HepG2 (cell line): ENCODE data around the gene ATP1A1. TPM values are rescaled to one million over a fixed set of nuclear protein-coding genes. Genes with fewer than 3 reads are reported as not detected.
A peak's percentile ranks its signal among the peaks of the same experiment; 100 is the strongest.

ENCODE experiments used
- ATAC-seq: fragments of 200-7000 bp; cut with Tn5 transposase; 3 replicates; pipeline ENCODE4 v1.9.1; 2020; ENCODE audit warnings: mild to moderate bottlenecking, moderate library complexity
- BruUV-seq: library from RNA; stranded (reverse); fragments of 400-500 nt; replicated peaks from 2 replicates; lab custom pipeline; 2021; lab: Mats Ljungman, UMichigan
- CTCF ChIA-PET: fragments of 300-600 bp; formaldehyde crosslinking; extraction: SDS; loops from one replicate; lab custom pipeline; 2021; ENCODE audit warnings: low total read pairs, inconsistent platforms, low intra/inter-chr PET ratio; lab: Yijun Ruan, JAX
- POLR2A ChIA-PET: fragments of 350-600 bp; sonication (Branson Sonifier 250); formaldehyde crosslinking; loops from one replicate; lab custom pipeline; 2020; ENCODE audit warnings: antibody characterized with exemption, inconsistent platforms; lab: Yijun Ruan, JAX
- DNase-seq: peaks from one replicate; pipeline ENCODE4 v3.0.0-alpha.2; 2015; ENCODE audit warnings: low spot score
- FAIRE-seq: peaks from 3 replicates; lab custom pipeline; 2011; peaks lifted over from hg19 to GRCh38; lab: Jason Lieb, UNC
- H2AFZ ChIP-seq: one replicate; pipeline ENCODE4 v1.6.1; 2011; ENCODE audit warnings: low read length, inconsistent platforms
- H3K27ac ChIP-seq: fragments of 300-600 bp; 3 replicates; pipeline ENCODE4 v1.8.0; 2011; ENCODE audit warnings: mixed run types, mild to moderate bottlenecking, mixed read lengths, low read length, inconsistent platforms; ENCODE audit not compliant: insufficient read depth; ENCODE audit errors: extremely low read length
- H3K27me3 ChIP-seq, 2 experiments: fragments of 200-600 bp in 1 of 2; 2 replicates in 1 of 2; 3 replicates in 1 of 2; pipeline versions ENCODE4 v1.6.0 to v1.8.0; 2011; ENCODE audit warnings: low read length in 2 of 2, mild to moderate bottlenecking in 2 of 2, moderate library complexity in 2 of 2, inconsistent platforms in 1 of 2; ENCODE audit not compliant: insufficient read depth in 2 of 2, control insufficient read depth in 1 of 2
- H3K36me3 ChIP-seq, 2 experiments: fragments of 200-600 bp in 1 of 2; replicated peaks in 1 of 2; 2 replicates in 1 of 2; 3 replicates in 1 of 2; pipeline versions ENCODE4 v1.5.1 to v1.8.0; 2011; ENCODE audit warnings: low read length in 2 of 2, inconsistent platforms in 1 of 2; ENCODE audit not compliant: insufficient read depth in 2 of 2, control insufficient read depth in 1 of 2
- H3K4me1 ChIP-seq: 2 replicates; pipeline ENCODE4 v1.5.1; 2012; ENCODE audit warnings: low read length, inconsistent platforms; ENCODE audit not compliant: insufficient read depth
- H3K4me2 ChIP-seq: 2 replicates; pipeline ENCODE4 v1.6.0; 2011; ENCODE audit warnings: low read depth, low read length, inconsistent platforms
- H3K4me3 ChIP-seq, 3 experiments: fragments of 200-600 bp in 1 of 3; sonication (generic), shearing (Covaris generic) in 1 of 3; replicated peaks in 1 of 3; 2 replicates each; pipeline ENCODE4 v1.5.1; 2011 to 2016; ENCODE audit warnings: low read length in 3 of 3, inconsistent platforms in 2 of 3, low read depth in 2 of 3, mild to moderate bottlenecking in 2 of 3, control low read depth in 1 of 3, mixed read lengths in 1 of 3; ENCODE audit not compliant: insufficient read depth in 1 of 3
- H3K79me2 ChIP-seq: one replicate; pipeline ENCODE4 v1.6.1; 2011; ENCODE audit warnings: low read length, inconsistent platforms; ENCODE audit not compliant: insufficient read depth
- H3K9ac ChIP-seq: 2 replicates; pipeline ENCODE4 v1.6.0; 2011; ENCODE audit warnings: mild to moderate bottlenecking, low read depth, low read length, inconsistent platforms; ENCODE audit not compliant: insufficient read depth
- H3K9me3 ChIP-seq: 2 replicates; pipeline ENCODE4 v1.5.1; 2012; ENCODE audit warnings: mild to moderate bottlenecking, low read length
- H4K20me1 ChIP-seq: 2 replicates; pipeline ENCODE4 v1.6.0; 2011; ENCODE audit warnings: inconsistent platforms, mild to moderate bottlenecking, low read length, moderate library complexity; ENCODE audit not compliant: insufficient read depth
- ARHGAP35 ChIP-seq: sonication (generic); formaldehyde crosslinking; IDR thresholded peaks from 2 replicates; pipeline ENCODE4 v1.9.0; 2022; ENCODE audit warnings: mild to moderate bottlenecking, inconsistent platforms, moderate library complexity, missing genetic modification reagents, borderline replicate concordance
- GTF3A ChIP-seq: sonication (generic); formaldehyde crosslinking; conservative IDR thresholded peaks from 2 replicates; pipeline ENCODE4 v1.4.0; 2020; ENCODE audit warnings: mild to moderate bottlenecking, missing genetic modification reagents
- MAFK ChIP-seq, 2 experiments: IDR thresholded peaks in 1 of 2; conservative IDR thresholded peaks in 1 of 2; 2 replicates each; pipeline ENCODE4 v1.6.1; 2011; ENCODE audit warnings: improper control_type of control experiment in 2 of 2, low read length in 2 of 2
- NONO ChIP-seq, 2 experiments: fragments of 450-650 bp in 1 of 2; sonication (generic) in 1 of 2; formaldehyde crosslinking in 1 of 2; IDR thresholded peaks in 1 of 2; conservative IDR thresholded peaks in 1 of 2; 2 replicates each; pipeline versions ENCODE4 v1.6.1 to v1.8.0; 2017 to 2022; ENCODE audit warnings: mild to moderate bottlenecking in 1 of 2, missing genetic modification reagents in 1 of 2, moderate library complexity in 1 of 2
- PAWR ChIP-seq: sonication (generic); formaldehyde crosslinking; IDR thresholded peaks from 2 replicates; pipeline ENCODE4 v1.4.0; 2020; ENCODE audit warnings: missing genetic modification reagents, mild to moderate bottlenecking, borderline replicate concordance
- RNF2 ChIP-seq: fragments of 450-650 bp; conservative IDR thresholded peaks from 2 replicates; pipeline ENCODE4 v1.6.1; 2016; ENCODE audit warnings: low read depth
- SOX13 ChIP-seq, 3 experiments: fragments of 450-650 bp in 1 of 3; sonication (generic) in 1 of 3; formaldehyde crosslinking in 1 of 3; IDR thresholded peaks in 2 of 3; conservative IDR thresholded peaks in 1 of 3; 2 replicates each; pipeline versions ENCODE4 v1.5.0 to v1.6.1; 2016 to 2020; ENCODE audit warnings: antibody characterized with exemption in 1 of 3, mild to moderate bottlenecking in 1 of 3, missing compliant biosample characterization in 1 of 3, missing genetic modification reagents in 1 of 3, moderate library complexity in 1 of 3
- SPEN ChIP-seq: sonication (generic); formaldehyde crosslinking; IDR thresholded peaks from 2 replicates; pipeline ENCODE4 v1.5.1; 2020; ENCODE audit warnings: low read depth, mild to moderate bottlenecking, missing genetic modification reagents
- ZBTB7A ChIP-seq: sonication (generic); formaldehyde crosslinking; IDR thresholded peaks from 2 replicates; pipeline ENCODE4 v1.8.0; 2022; ENCODE audit warnings: mild to moderate bottlenecking, missing genetic modification reagents
- ZMYM4 ChIP-seq: sonication (generic); formaldehyde crosslinking; IDR thresholded peaks from 2 replicates; pipeline ENCODE4 v1.8.1; 2023; ENCODE audit warnings: mild to moderate bottlenecking, missing genetic modification reagents
- ZNF562 ChIP-seq: sonication (generic); formaldehyde crosslinking; IDR thresholded peaks from 2 replicates; pipeline ENCODE4 v1.8.0; 2022; ENCODE audit warnings: missing genetic modification reagents, borderline replicate concordance
- ZNF709 ChIP-seq: sonication (generic); formaldehyde crosslinking; IDR thresholded peaks from 2 replicates; pipeline ENCODE4 v1.5.0; 2020; ENCODE audit warnings: mild to moderate bottlenecking, missing genetic modification reagents
- ZSCAN22 ChIP-seq: sonication (generic); formaldehyde crosslinking; IDR thresholded peaks from 2 replicates; pipeline ENCODE4 v1.4.0; 2020; ENCODE audit warnings: mild to moderate bottlenecking, missing genetic modification reagents
- WGBS: methylation state at CpG from one replicate; pipeline ENCODE4 v1.1.6; 2017; ENCODE audit warnings: low lambda C conversion rate; 5-methylcytosine and 5-hydroxymethylcytosine counted together
- in situ Hi-C: cut with HindIII; loops from 2 replicates; pipeline ENCODE4 v1.10.0; 2017; ENCODE audit warnings: low pct_unique_long_range_greater_than_20kb; ENCODE audit not compliant: extremely low pct_ligation_motif_present
- intact Hi-C: fragments of 100-400 bp; cut with micrococcal nuclease; formaldehyde crosslinking; loops from one replicate; pipeline ENCODE4 v1.10.0; 2022; ENCODE audit not compliant: unreplicated experiment
- polyA plus RNA-seq, 8 experiments: library from polyadenylated mRNA; depleted of rRNA in 3 of 8; stranded (reverse) in 7 of 8; unstranded in 1 of 8; fragments of >200 nt; fragmentation: Illumina TruSeq in 4 of 8; extraction: Trizol in 4 of 8; gene quantifications; 2 replicates each; pipeline versions ENCODE4 v1.2.1 to v1.2.3, GENCODE V29; 2011 to 2016; ENCODE audit warnings: low read depth in 4 of 8, missing spikeins in 1 of 8, mixed read lengths in 1 of 8; ENCODE audit not compliant: insufficient read depth in 1 of 8
- total RNA-seq, 5 experiments: library from RNA; depleted of rRNA; stranded (reverse); fragments of >200 nt; fragmentation: Illumina TruSeq; extraction: Trizol; gene quantifications; 2 replicates each; pipeline ENCODE4 v1.2.3, GENCODE V29; 2016; ENCODE audit warnings: low read depth in 1 of 5
- TF ChIP-seq, protein P1 (sequence below): sonication (generic); formaldehyde crosslinking; IDR thresholded peaks from 2 replicates; pipeline ENCODE4 v1.5.1; 2020; ENCODE audit warnings: missing genetic modification reagents, mild to moderate bottlenecking, borderline replicate concordance
- TF ChIP-seq, protein P2 (sequence below): sonication (generic); formaldehyde crosslinking; IDR thresholded peaks from 2 replicates; pipeline ENCODE4 v1.8.1; 2023; ENCODE audit warnings: mild to moderate bottlenecking, missing genetic modification reagents, borderline replicate concordance
- TF ChIP-seq, protein P3 (sequence below): sonication (generic); formaldehyde crosslinking; IDR thresholded peaks from 2 replicates; pipeline ENCODE4 v1.4.0; 2020; ENCODE audit warnings: missing genetic modification reagents
- TF ChIP-seq, protein P4 (sequence below): IDR thresholded peaks from 2 replicates; pipeline ENCODE4 v1.6.1; 2018; ENCODE audit warnings: missing genetic modification reagents
- TF ChIP-seq, protein P5 (sequence below): sonication (generic); formaldehyde crosslinking; conservative IDR thresholded peaks from 2 replicates; pipeline ENCODE4 v1.8.0; 2022; ENCODE audit warnings: mild to moderate bottlenecking, moderate library complexity, missing genetic modification reagents

ATP1A1 gene
- total and polyA plus RNA-seq, 2 of the 13 experiments (the other 11 are each of a cell fraction or from before 2014, with no cell fraction given), result 280 to 705 TPM

DNA sequence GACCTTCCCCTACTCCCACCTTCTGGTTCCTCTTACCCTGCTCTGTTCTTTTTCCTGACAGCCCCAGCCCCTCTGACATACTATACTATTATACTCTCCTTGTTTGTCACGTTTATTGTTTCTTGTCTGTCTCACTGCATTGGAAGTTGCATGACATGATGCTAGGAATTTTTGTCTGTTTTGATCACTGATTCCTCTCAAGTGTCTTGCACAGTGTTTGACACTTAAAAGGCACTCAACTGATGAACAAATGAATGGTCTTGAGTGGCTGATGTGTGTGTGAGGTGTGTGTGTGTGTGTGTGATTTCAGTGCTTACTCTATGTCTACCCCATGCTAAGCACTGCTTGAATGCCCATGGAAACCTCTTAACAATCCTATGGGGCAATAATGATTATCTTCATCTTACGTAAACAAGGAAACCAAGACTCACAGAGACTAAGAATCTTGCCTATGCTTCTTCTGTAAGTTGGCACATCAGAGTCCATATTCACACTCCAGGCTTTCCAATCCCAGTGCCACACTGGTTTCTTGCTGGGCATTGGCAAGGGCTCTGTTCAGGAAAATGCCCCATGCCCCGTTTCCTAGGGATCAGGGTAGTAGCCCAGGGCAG, 59.7 kb downstream of the ATP1A1 start:
- Histone ChIP-seq H4K20me1 (no peaks in the 10 kb centered on the region), H3K4me2 (peak overlapping the region; percentile 64), H3K9me3 (no peaks in the 10 kb centered on the region), H3K4me3 (peak overlapping the region in 1 of 3 experiments; percentile 54; a peak in 1 of 6 replicates), H3K79me2 (no peaks in the 10 kb centered on the region), H3K27me3 (no peaks in the 10 kb centered on the region), H3K36me3 (no peaks in the 10 kb centered on the region), H3K27ac (peak overlapping the region; percentile 53), H3K9ac (peak overlapping the region; percentile 57), H2AFZ (no peak overlapping the region), H3K4me1 (peaks cover 59% of the 10 kb centered on the region)
- TF ChIP-seq, protein P1, sequence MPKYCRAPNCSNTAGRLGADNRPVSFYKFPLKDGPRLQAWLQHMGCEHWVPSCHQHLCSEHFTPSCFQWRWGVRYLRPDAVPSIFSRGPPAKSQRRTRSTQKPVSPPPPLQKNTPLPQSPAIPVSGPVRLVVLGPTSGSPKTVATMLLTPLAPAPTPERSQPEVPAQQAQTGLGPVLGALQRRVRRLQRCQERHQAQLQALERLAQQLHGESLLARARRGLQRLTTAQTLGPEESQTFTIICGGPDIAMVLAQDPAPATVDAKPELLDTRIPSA, result no peak
- TF ChIP-seq, protein P2, sequence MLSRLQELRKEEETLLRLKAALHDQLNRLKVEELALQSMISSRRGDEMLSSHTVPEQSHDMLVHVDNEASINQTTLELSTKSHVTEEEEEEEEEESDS (CRISPR knock-in tag), result no peak
- TF ChIP-seq, protein P3, sequence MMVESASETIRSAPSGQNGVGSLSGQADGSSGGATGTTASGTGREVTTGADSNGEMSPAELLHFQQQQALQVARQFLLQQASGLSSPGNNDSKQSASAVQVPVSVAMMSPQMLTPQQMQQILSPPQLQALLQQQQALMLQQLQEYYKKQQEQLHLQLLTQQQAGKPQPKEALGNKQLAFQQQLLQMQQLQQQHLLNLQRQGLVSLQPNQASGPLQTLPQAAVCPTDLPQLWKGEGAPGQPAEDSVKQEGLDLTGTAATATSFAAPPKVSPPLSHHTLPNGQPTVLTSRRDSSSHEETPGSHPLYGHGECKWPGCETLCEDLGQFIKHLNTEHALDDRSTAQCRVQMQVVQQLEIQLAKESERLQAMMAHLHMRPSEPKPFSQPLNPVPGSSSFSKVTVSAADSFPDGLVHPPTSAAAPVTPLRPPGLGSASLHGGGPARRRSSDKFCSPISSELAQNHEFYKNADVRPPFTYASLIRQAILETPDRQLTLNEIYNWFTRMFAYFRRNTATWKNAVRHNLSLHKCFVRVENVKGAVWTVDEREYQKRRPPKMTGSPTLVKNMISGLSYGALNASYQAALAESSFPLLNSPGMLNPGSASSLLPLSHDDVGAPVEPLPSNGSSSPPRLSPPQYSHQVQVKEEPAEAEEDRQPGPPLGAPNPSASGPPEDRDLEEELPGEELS (CRISPR knock-in tag), result no peak
- TF ChIP-seq RNF2, result no peak
- TF ChIP-seq ZBTB7A, result no peak
- no peak for TF ChIP-seq ZMYM4 (CRISPR knock-in tag)
- no peak for TF ChIP-seq NONO (IDR thresholded peaks at IDR 0.05)
- no peak for TF ChIP-seq NONO (CRISPR knock-in tag; conservative IDR thresholded peaks at IDR 0.05)
- TF ChIP-seq, protein P4, sequence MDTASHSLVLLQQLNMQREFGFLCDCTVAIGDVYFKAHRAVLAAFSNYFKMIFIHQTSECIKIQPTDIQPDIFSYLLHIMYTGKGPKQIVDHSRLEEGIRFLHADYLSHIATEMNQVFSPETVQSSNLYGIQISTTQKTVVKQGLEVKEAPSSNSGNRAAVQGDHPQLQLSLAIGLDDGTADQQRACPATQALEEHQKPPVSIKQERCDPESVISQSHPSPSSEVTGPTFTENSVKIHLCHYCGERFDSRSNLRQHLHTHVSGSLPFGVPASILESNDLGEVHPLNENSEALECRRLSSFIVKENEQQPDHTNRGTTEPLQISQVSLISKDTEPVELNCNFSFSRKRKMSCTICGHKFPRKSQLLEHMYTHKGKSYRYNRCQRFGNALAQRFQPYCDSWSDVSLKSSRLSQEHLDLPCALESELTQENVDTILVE (CRISPR knock-in tag), result no peak
- no peak for TF ChIP-seq MAFK (conservative IDR thresholded peaks at IDR 0.05 in 1 of 2, IDR thresholded peaks at IDR 0.05 in 1 of 2; ENCODE audit: low read length in 2 of 2)
- TF ChIP-seq, protein P5, sequence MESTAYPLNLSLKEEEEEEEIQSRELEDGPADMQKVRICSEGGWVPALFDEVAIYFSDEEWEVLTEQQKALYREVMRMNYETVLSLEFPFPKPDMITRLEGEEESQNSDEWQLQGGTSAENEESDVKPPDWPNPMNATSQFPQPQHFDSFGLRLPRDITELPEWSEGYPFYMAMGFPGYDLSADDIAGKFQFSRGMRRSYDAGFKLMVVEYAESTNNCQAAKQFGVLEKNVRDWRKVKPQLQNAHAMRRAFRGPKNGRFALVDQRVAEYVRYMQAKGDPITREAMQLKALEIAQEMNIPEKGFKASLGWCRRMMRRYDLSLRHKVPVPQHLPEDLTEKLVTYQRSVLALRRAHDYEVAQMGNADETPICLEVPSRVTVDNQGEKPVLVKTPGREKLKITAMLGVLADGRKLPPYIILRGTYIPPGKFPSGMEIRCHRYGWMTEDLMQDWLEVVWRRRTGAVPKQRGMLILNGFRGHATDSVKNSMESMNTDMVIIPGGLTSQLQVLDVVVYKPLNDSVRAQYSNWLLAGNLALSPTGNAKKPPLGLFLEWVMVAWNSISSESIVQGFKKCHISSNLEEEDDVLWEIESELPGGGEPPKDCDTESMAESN (CRISPR knock-in tag), result no peak
- TF ChIP-seq ZNF709 (CRISPR knock-in tag), result no peak
- TF ChIP-seq SPEN (CRISPR knock-in tag), result no peak
- TF ChIP-seq SOX13 (IDR thresholded peaks at IDR 0.05), result no peak
- no peak for TF ChIP-seq SOX13 (CRISPR knock-in tag; conservative IDR thresholded peaks at IDR 0.05 in 1 of 2, IDR thresholded peaks at IDR 0.05 in 1 of 2)
- TF ChIP-seq PAWR (CRISPR knock-in tag), result no peak
- no peak for TF ChIP-seq ZNF562 (CRISPR knock-in tag)
- TF ChIP-seq ZSCAN22 (CRISPR knock-in tag), result no peak
- TF ChIP-seq ARHGAP35, result no peak
- TF ChIP-seq GTF3A, result no peak
- FAIRE-seq (peak; percentile 8), DNase-seq (no peak), ATAC-seq (no peak)
- ChIA-PET POLR2A (interaction anchor here (0.9 to 1.8 kb wide), 7 partner anchors 9 to 61 kb away, joined by 3 to 15 read pairs (median 8); no protein-coding TSS in a partner anchor), CTCF (no interaction called here)
- in situ Hi-C loops (no loop called here), intact Hi-C loops (no loop called here)
- BruUV-seq, result TSS peak; percentile 81
- WGBS, result 85% methylated on average over 2 of the region's 3 CpGs
